BJ (cell line): ENCODE results near the gene HPS1. TPM values are rescaled to one million over a fixed set of nuclear protein-coding genes. Genes with fewer than 3 reads are reported as not detected.
A peak's percentile ranks its signal among the peaks of the same experiment; 100 is the strongest.

Experiments used
- CTCF ChIA-PET: fragments of 350-600 bp; formaldehyde crosslinking; extraction: SDS; loops from one replicate; lab custom pipeline; 2021; ENCODE audit warnings: antibody characterized with exemption, inconsistent platforms; lab: Yijun Ruan, JAX
- POLR2A ChIA-PET: fragments of 300-600 bp; sonication (Branson Sonifier 250); formaldehyde crosslinking; extraction: SDS; loops from one replicate; lab custom pipeline; 2021; ENCODE audit warnings: antibody characterized with exemption; lab: Charles Lee
- DNase-seq: peaks from one replicate; pipeline ENCODE4 v3.0.0-alpha.2; 2011; ENCODE audit warnings: low read depth
- H3K27me3 ChIP-seq: 2 replicates; pipeline ENCODE4 v1.6.0; 2011; ENCODE audit warnings: low read length; ENCODE audit not compliant: control insufficient read depth, insufficient read depth
- H3K36me3 ChIP-seq: 2 replicates; pipeline ENCODE4 v1.5.1; 2011; ENCODE audit warnings: low read length; ENCODE audit not compliant: control insufficient read depth, insufficient read depth
- H3K4me3 ChIP-seq: 2 replicates; pipeline ENCODE4 v1.5.1; 2011; ENCODE audit warnings: low read depth, mild to moderate bottlenecking, control low read depth, low read length
- CTCF ChIP-seq: IDR thresholded peaks from 2 replicates; pipeline ENCODE4 v1.5.1; 2011; ENCODE audit warnings: low read depth, mild to moderate bottlenecking, control low read depth, inconsistent platforms, low read length, moderate library complexity; ENCODE audit not compliant: insufficient read depth
- polyA plus RNA-seq: library from polyadenylated mRNA; depleted of rRNA; stranded (reverse); fragments of >200 nt; gene quantifications from 2 replicates; pipeline ENCODE4 v1.2.3, GENCODE V29; 2011

The HPS1 gene
- polyA plus RNA-seq, 1 experiment: 88.8 TPM

DNA sequence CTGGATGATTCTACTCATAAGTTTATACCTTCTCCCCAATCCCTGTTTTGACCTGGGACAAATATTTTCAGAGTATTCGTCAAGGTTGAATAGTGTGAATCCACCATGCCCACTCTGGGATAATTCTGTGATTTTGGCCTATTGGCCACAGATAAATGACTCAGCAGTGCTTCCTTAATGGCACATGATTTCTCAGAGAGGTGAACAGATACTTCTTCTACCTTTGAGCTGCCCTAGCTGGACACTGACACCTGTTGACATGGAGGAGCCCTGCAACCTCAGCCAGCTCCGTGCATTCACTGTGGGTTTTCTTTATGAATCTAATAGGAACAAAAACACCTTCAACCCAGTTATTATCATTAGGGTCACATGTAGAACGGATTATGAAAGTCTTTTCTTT, 40.9 kb upstream of the HPS1 start:
- TF ChIP-seq CTCF: no peak
- no peak for DNase-seq
- CTCF ChIA-PET: no interaction called here
- POLR2A ChIA-PET: no interaction called here
- Histone ChIP-seq H3K27me3 (no peaks in the 10 kb centered on the region), H3K36me3 (no peaks in the 10 kb centered on the region), H3K4me3 (no peak overlapping the region)

- Histone ChIP-seq H3K4me3 (no peak overlapping the region), H3K36me3 (no peaks in the 10 kb centered on the region), H3K27me3 (no peaks in the 10 kb centered on the region)
- CTCF ChIA-PET: no interaction called here
- DNase-seq: peak; percentile 79
- POLR2A ChIA-PET: interaction anchor here (0.6 kb wide), 1 partner anchor 125 kb away, joined by 3 read pairs; no protein-coding TSS in a partner anchor
- TF ChIP-seq CTCF: no peak
Measured at GRCh38 chr10:98486421-98486820, 39.7 kb upstream of the HPS1 start.

- POLR2A ChIA-PET: interaction anchor here (0.6 kb wide), 1 partner anchor 126 kb away, joined by 3 read pairs; no protein-coding TSS in a partner anchor
- H3K27me3 ChIP-seq: no peaks in the 10 kb centered on the region
- TF ChIP-seq CTCF: 0 out of 2 replicates have a peak, but pooled peaks have one; percentile 9
- DNase-seq: no peak
- CTCF ChIA-PET: no interaction called here
- H3K4me3 ChIP-seq: no peak overlapping the region
- no peaks in the 10 kb centered on the region for H3K36me3 ChIP-seq
Measured at GRCh38 chr10:98485959-98486358, 39.2 kb upstream of the HPS1 start.

DNA sequence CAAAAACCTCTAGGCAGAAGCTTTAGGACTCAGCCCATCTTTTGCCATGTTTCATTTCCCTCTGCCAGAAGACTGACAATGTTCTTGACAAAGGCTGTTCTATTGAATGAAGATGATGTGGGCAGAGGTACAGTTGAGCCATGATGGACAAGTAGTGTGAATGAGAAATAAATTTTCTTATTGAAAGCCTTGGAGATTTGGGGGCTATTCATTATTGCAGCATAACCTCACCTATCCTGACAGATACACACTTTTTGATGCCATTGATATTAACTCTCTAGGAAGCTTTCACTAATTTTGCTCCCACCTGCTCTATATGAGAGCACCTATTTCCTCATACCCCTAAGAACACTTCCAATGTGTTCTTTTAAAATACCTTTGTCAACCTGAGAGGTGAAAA, 36.9 kb upstream of the HPS1 start:
- CTCF ChIA-PET: no interaction called here
- no peak for DNase-seq
- POLR2A ChIA-PET: no interaction called here
- H3K36me3 ChIP-seq: no peaks in the 10 kb centered on the region
- no peak for TF ChIP-seq CTCF
- no peak overlapping the region for H3K4me3 ChIP-seq
- H3K27me3 ChIP-seq: no peaks in the 10 kb centered on the region

GRCh38 chr10:98482096-98482495, 35.4 kb upstream of the HPS1 start:
- DNase-seq: no peak
- no peaks in the 10 kb centered on the region for H3K36me3 ChIP-seq
- H3K4me3 ChIP-seq: no peak overlapping the region
- CTCF ChIA-PET: interaction anchor here (1.2 to 1.7 kb wide), 2 partner anchors 14 to 16 kb away, joined by 3 to 5 read pairs; no protein-coding TSS in a partner anchor
- no peaks in the 10 kb centered on the region for H3K27me3 ChIP-seq
- TF ChIP-seq CTCF: no peak
- POLR2A ChIA-PET: no interaction called here
